Measurements from ENCODE around the gene GRAMD4.
A peak's percentile ranks its signal among the peaks of the same experiment; 100 is the strongest.

The GRAMD4 gene

GRCh38 chr22:46693634-46694415 is 73.6 kb downstream of the GRAMD4 start:
- no peak for DNase-seq (ENCODE audit: low spot score)

- DNase-seq (ENCODE audit: low spot score): no peak
Observed at GRCh38 chr22:46694416-46695170, 74.4 kb downstream of the GRAMD4 start.

- no peak for DNase-seq (ENCODE audit: low spot score)
Observed at GRCh38 chr22:46695346-46696228, 75.4 kb downstream of the GRAMD4 start.

- no peak for DNase-seq (ENCODE audit: low spot score)
Observed at GRCh38 chr22:46696229-46696518, 76.0 kb downstream of the GRAMD4 start.

GRCh38 chr22:46696614-46697013 is 76.4 kb downstream of the GRAMD4 start:
- no peak for DNase-seq (ENCODE audit: low spot score)

- DNase-seq (ENCODE audit: low spot score): no peak
Observed at GRCh38 chr22:46697811-46698515, 77.8 kb downstream of the GRAMD4 start.

GRCh38 chr22:46699091-46699490 is 78.9 kb downstream of the GRAMD4 start:
- DNase-seq (ENCODE audit: low spot score): no peak

GRCh38 chr22:46701262-46701661 is 81.1 kb downstream of the GRAMD4 start:
- DNase-seq (ENCODE audit: low spot score): no peak

GRCh38 chr22:46703171-46703995 is 83.2 kb downstream of the GRAMD4 start:
- DNase-seq (ENCODE audit: low spot score): no peak

- DNase-seq (ENCODE audit: low spot score): no peak
Observed at GRCh38 chr22:46703996-46704370, 83.8 kb downstream of the GRAMD4 start.

GRCh38 chr22:46706060-46706459 is 85.9 kb downstream of the GRAMD4 start:
- no peak for DNase-seq (ENCODE audit: low spot score)

- DNase-seq (ENCODE audit: low spot score): no peak
Observed at GRCh38 chr22:46707305-46707704, 87.1 kb downstream of the GRAMD4 start.

GRCh38 chr22:46707827-46708570 is 87.8 kb downstream of the GRAMD4 start:
- DNase-seq (ENCODE audit: low spot score): no peak

GRCh38 chr22:46708766-46709330 is 88.7 kb downstream of the GRAMD4 start:
- no peak for DNase-seq (ENCODE audit: low spot score)

- DNase-seq (ENCODE audit: low spot score): peak; percentile 6
Observed at GRCh38 chr22:46710806-46711205, 90.6 kb downstream of the GRAMD4 start.

GRCh38 chr22:46712288-46712687 is 92.1 kb downstream of the GRAMD4 start:
- no peak for DNase-seq (ENCODE audit: low spot score)

GRCh38 chr22:46714550-46714949 is 94.4 kb downstream of the GRAMD4 start:
- no peak for DNase-seq (ENCODE audit: low spot score)

GRCh38 chr22:46719921-46720320 is 99.7 kb downstream of the GRAMD4 start:
- peak; percentile 13 for DNase-seq (ENCODE audit: low spot score)

- peak; percentile 28 for DNase-seq (ENCODE audit: low spot score)
Observed at GRCh38 chr22:46721501-46722085, 101.4 kb downstream of the GRAMD4 start.

GRCh38 chr22:46723882-46724281 is 103.7 kb downstream of the GRAMD4 start:
- no peak for DNase-seq (ENCODE audit: low spot score)

Data from D341Med (cell line).